ENCODE results near the gene QRSL1. TPM values are rescaled to one million over a fixed set of nuclear protein-coding genes. Genes with fewer than 3 reads are reported as not detected.

The QRSL1 gene
- total RNA-seq, 1 experiment from 2014 or later = 19.5 TPM

DNA sequence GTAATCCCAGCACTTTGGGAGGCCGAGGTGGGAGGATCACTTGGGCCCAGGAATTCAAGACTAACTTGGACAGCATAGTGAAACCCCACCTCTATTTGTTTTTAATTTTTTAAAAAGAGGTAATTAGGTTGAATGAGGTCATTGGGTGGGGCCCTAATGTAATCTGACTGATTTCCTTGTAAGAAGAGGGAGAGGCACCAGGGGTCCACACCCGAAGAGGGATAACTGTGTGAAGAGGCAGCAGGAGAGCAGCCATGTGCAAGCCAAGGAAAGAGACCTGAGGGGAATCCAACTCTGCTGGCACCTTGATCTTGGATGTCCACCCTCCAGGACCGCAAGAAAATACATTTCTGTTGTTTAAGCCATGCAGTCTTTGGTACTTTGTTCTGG, 63.4 kb downstream of the QRSL1 start:
- no peaks in the 10 kb centered on the region for H3K23me2 ChIP-seq (ENCODE audit: insufficient read length, low read depth, low read length, poor library complexity, severe bottlenecking)
- H3K4me1 Mint-ChIP-seq = peaks cover 45 to 47% of the 10 kb centered on the region in 2 experiments

More for the DNA sequence above, 63.4 kb downstream of the QRSL1 start:
- Histone ChIP-seq H2BK5ac (ENCODE audit: insufficient read length, low read length) (no peak overlapping the region), H3K4me2 (ENCODE audit: insufficient read depth, insufficient read length, low read length) (no peak overlapping the region), H2BK12ac (ENCODE audit: insufficient read length, low read depth, low read length) (peak overlapping the region; percentile 21), H3K23ac (ENCODE audit: insufficient read length, low read depth, low read length) (no peak overlapping the region), H3K56ac (ENCODE audit: insufficient read length, low read depth, low read length) (no peak overlapping the region), H3K18ac (ENCODE audit: insufficient read length, low read depth, low read length) (no peak overlapping the region), H3K27me3 (ENCODE audit: insufficient read depth, low read length) (no peaks in the 10 kb centered on the region), H3K4me1 (ENCODE audit: insufficient read depth, low read length) (peaks cover 6% of the 10 kb centered on the region; the same call in 1 of the 2 replicates), H4K5ac (ENCODE audit: insufficient read length, low read depth, low read length) (no peak overlapping the region), H4K20me1 (ENCODE audit: control insufficient read depth, insufficient read depth, insufficient read length) (no peaks in the 10 kb centered on the region), H4K91ac (ENCODE audit: insufficient read length, low read depth, low read length) (no peak overlapping the region), H3K14ac (ENCODE audit: insufficient read depth, low read length) (peak overlapping the region; percentile 8; the same call in 1 of the 2 replicates), H3K4ac (ENCODE audit: low read depth, low read length) (no peak overlapping the region), H3T11ph (ENCODE audit: low read length) (no peak overlapping the region), H3K9ac (ENCODE audit: extremely low read depth, insufficient read length, low read length) (no peak overlapping the region), H2AFZ (ENCODE audit: low read length) (no peak overlapping the region), H2AK5ac (ENCODE audit: insufficient read length, low read length) (no peak overlapping the region), H2BK120ac (ENCODE audit: low read depth, low read length, poor library complexity, severe bottlenecking) (peak overlapping the region; percentile 38), H4K8ac (replicated peaks; ENCODE audit: insufficient read length, low read depth, low read length) (no peak overlapping the region), H2BK15ac (ENCODE audit: low read depth, low read length) (no peak overlapping the region), H3K79me2 (ENCODE audit: insufficient read depth, low read length) (no peaks in the 10 kb centered on the region), H2BK20ac (ENCODE audit: low read depth, low read length, poor library complexity, severe bottlenecking) (no peak overlapping the region), H3K9me3 (ENCODE audit: control insufficient read depth, low read depth, low read length) (no peaks in the 10 kb centered on the region), H3K79me1 (ENCODE audit: insufficient read depth, low read depth, low read length, poor library complexity, severe bottlenecking) (no peaks in the 10 kb centered on the region), H3K27ac (ENCODE audit: insufficient read length, low read depth, low read length) (peak overlapping the region; percentile 42)
- H3K4me3 Mint-ChIP-seq = no peak overlapping the region
- no peaks in the 10 kb centered on the region for H3K9me3 Mint-ChIP-seq
- H3K27me3 Mint-ChIP-seq (ENCODE audit: low read depth) = no peaks in the 10 kb centered on the region
- WGBS (ENCODE audit: extremely low coverage, insufficient read length, low lambda C conversion rate) = no CpG with 5 or more reads among the region's 3 CpGs
- TF ChIP-seq, protein P1, sequence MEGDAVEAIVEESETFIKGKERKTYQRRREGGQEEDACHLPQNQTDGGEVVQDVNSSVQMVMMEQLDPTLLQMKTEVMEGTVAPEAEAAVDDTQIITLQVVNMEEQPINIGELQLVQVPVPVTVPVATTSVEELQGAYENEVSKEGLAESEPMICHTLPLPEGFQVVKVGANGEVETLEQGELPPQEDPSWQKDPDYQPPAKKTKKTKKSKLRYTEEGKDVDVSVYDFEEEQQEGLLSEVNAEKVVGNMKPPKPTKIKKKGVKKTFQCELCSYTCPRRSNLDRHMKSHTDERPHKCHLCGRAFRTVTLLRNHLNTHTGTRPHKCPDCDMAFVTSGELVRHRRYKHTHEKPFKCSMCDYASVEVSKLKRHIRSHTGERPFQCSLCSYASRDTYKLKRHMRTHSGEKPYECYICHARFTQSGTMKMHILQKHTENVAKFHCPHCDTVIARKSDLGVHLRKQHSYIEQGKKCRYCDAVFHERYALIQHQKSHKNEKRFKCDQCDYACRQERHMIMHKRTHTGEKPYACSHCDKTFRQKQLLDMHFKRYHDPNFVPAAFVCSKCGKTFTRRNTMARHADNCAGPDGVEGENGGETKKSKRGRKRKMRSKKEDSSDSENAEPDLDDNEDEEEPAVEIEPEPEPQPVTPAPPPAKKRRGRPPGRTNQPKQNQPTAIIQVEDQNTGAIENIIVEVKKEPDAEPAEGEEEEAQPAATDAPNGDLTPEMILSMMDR (conservative IDR thresholded peaks at IDR 0.05) = no peak
- peak overlapping the region; percentile 87 to 99 (median 95); a peak in 6 of 7 replicates for H3K27ac Mint-ChIP-seq
- no peaks in the 10 kb centered on the region for H3K36me3 Mint-ChIP-seq (ENCODE audit: insufficient read depth in 1 of 3, low read depth in 3 of 3)
- DNase-seq = no peak

All from H9 (cell line).